NB4 (cell line): ENCODE measurements around the gene GBF1.

ENCODE experiments used
- CTCF ChIP-seq: IDR thresholded peaks from one replicate; pipeline ENCODE4 v1.5.1; 2012; ENCODE audit warnings: low read depth, low read length
- MYC ChIP-seq: IDR thresholded peaks from 2 replicates; pipeline ENCODE4 v1.6.1; 2011; ENCODE audit warnings: low read depth, low read length
- POLR2A ChIP-seq: IDR thresholded peaks from 2 replicates; pipeline ENCODE4 v1.6.1; 2011; ENCODE audit warnings: mild to moderate bottlenecking; ENCODE audit not compliant: insufficient read length; ENCODE audit errors: extremely low read depth
- TF ChIP-seq, protein P1 (sequence below): IDR thresholded peaks from 2 replicates; pipeline ENCODE4 v1.6.1; 2011; ENCODE audit warnings: low read depth, low read length

- TF ChIP-seq, protein P1, sequence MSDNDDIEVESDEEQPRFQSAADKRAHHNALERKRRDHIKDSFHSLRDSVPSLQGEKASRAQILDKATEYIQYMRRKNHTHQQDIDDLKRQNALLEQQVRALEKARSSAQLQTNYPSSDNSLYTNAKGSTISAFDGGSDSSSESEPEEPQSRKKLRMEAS: no peak
- TF ChIP-seq CTCF (no peak), MYC (no peak), POLR2A (no peak)
These were observed 165.2 kb downstream of the GBF1 start for GRCh38 chr10:102410429-102411073.
